Activated T-cell treated with anti-CD3 and anti-CD28 coated beads, Interleukin-2, amount 50 U/mL, for 72 hours (primary cell): ENCODE results near the gene KLHL26. TPM values are rescaled to one million over a fixed set of nuclear protein-coding genes. Genes with fewer than 3 reads are reported as not detected.

Experiments used
- ATAC-seq, 2 donors: fragments of 150-1000 bp; cut with Tn5 transposase; replicated peaks in 1 of 2; 2 replicates each; pipeline ENCODE4 v1.10.0; 2021; ENCODE audit warnings: moderate library complexity in 2 of 2, mild to moderate bottlenecking in 1 of 2
- DNase-seq, 2 donors: peaks; one replicate each; pipeline ENCODE4 v3.0.0; 2021 to 2022; ENCODE audit warnings: mixed read lengths in 1 of 2
- H3K27ac Mint-ChIP-seq: one replicate; pipeline ENCODE4 v1.8.0; 2022; ENCODE audit warnings: mild to moderate bottlenecking, moderate library complexity, mixed read lengths
- H3K27me3 Mint-ChIP-seq: one replicate; pipeline ENCODE4 v1.8.0; 2022; ENCODE audit warnings: low read depth, mixed read lengths
- H3K36me3 Mint-ChIP-seq, 2 donors: one replicate each; pipeline ENCODE4 v1.8.0; 2022; ENCODE audit warnings: mixed read lengths in 2 of 2, mild to moderate bottlenecking in 1 of 2; ENCODE audit not compliant: insufficient read depth in 2 of 2
- H3K4me1 Mint-ChIP-seq: one replicate; pipeline ENCODE4 v1.8.0; 2022; ENCODE audit warnings: low read depth, mixed read lengths
- H3K4me3 Mint-ChIP-seq, 2 donors: one replicate each; pipeline ENCODE4 v1.8.0; 2022; ENCODE audit warnings: mild to moderate bottlenecking in 2 of 2, mixed read lengths in 2 of 2, moderate library complexity in 2 of 2
- H3K9me3 Mint-ChIP-seq, 2 donors: one replicate each; pipeline ENCODE4 v1.8.0; 2022; ENCODE audit warnings: mixed read lengths in 2 of 2
- total RNA-seq, 2 donors: library from RNA; stranded (reverse); gene quantifications; one replicate each; pipeline ENCODE4 v1.2.3, GENCODE V29; 2022

The KLHL26 gene
- total RNA-seq, 2 donors from 2014 or later = 10.1 to 11.1 TPM

DNA sequence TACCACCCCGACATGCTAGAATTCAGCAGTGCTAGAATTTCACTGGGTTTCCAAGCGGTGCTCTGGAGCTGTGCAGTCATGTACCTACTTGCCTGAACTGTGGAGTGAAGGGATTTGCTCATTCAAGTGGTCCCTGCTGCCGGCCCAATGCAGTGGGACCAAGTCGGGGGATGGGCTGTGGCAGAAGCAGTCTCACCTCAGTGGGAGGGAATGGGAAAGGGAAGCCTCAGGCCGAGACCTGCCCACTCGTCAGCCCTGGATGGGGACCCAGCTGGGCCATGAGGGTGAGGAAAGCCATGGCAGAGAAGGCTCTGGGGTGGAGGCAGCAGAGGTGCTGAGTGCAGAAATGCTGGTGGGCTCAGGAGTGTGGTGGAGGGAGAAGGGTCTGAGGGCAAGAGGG lies 14.9 kb downstream of the KLHL26 start:
- H3K36me3 Mint-ChIP-seq = peaks cover 0 to 1% of the 10 kb centered on the region in 2 donors
- H3K27me3 Mint-ChIP-seq = no peaks in the 10 kb centered on the region
- H3K9me3 Mint-ChIP-seq = peaks cover 0 to 3% of the 10 kb centered on the region in 2 donors
- ATAC-seq (no peak), DNase-seq (no peak)
- peaks cover 17% of the 10 kb centered on the region for H3K4me1 Mint-ChIP-seq
- H3K4me3 Mint-ChIP-seq = no peak overlapping the region
- H3K27ac Mint-ChIP-seq = no peak overlapping the region

GRCh38 chr19:18653853-18654252 lies 17.0 kb downstream of the KLHL26 start:
- H3K36me3 Mint-ChIP-seq = peaks cover 0 to 1% of the 10 kb centered on the region in 2 donors
- ATAC-seq (no peak), DNase-seq (no peak)
- H3K4me3 Mint-ChIP-seq = no peak overlapping the region
- H3K27ac Mint-ChIP-seq = no peak overlapping the region
- peaks cover 10% of the 10 kb centered on the region for H3K4me1 Mint-ChIP-seq
- no peaks in the 10 kb centered on the region for H3K27me3 Mint-ChIP-seq
- H3K9me3 Mint-ChIP-seq = peaks cover 0 to 3% of the 10 kb centered on the region in 2 donors

GRCh38 chr19:18654469-18654868 lies 17.6 kb downstream of the KLHL26 start:
- ATAC-seq (no peak), DNase-seq (no peak)
- Mint-ChIP-seq H3K27ac (no peak overlapping the region), H3K27me3 (no peaks in the 10 kb centered on the region), H3K4me3 (no peak overlapping the region), H3K4me1 (peaks cover 5% of the 10 kb centered on the region), H3K36me3 (peaks cover 0 to 1% of the 10 kb centered on the region in 2 donors), H3K9me3 (peaks cover 0 to 3% of the 10 kb centered on the region in 2 donors)

- peaks cover 0 to 1% of the 10 kb centered on the region in 2 donors for H3K36me3 Mint-ChIP-seq
- H3K27ac Mint-ChIP-seq = no peak overlapping the region
- H3K4me1 Mint-ChIP-seq = no peaks in the 10 kb centered on the region
- peaks cover 0 to 3% of the 10 kb centered on the region in 2 donors for H3K9me3 Mint-ChIP-seq
- no peak overlapping the region for H3K4me3 Mint-ChIP-seq
- ATAC-seq (no peak), DNase-seq (no peak)
- no peaks in the 10 kb centered on the region for H3K27me3 Mint-ChIP-seq
Observed at GRCh38 chr19:18655173-18655844, 18.5 kb downstream of the KLHL26 start.

DNA sequence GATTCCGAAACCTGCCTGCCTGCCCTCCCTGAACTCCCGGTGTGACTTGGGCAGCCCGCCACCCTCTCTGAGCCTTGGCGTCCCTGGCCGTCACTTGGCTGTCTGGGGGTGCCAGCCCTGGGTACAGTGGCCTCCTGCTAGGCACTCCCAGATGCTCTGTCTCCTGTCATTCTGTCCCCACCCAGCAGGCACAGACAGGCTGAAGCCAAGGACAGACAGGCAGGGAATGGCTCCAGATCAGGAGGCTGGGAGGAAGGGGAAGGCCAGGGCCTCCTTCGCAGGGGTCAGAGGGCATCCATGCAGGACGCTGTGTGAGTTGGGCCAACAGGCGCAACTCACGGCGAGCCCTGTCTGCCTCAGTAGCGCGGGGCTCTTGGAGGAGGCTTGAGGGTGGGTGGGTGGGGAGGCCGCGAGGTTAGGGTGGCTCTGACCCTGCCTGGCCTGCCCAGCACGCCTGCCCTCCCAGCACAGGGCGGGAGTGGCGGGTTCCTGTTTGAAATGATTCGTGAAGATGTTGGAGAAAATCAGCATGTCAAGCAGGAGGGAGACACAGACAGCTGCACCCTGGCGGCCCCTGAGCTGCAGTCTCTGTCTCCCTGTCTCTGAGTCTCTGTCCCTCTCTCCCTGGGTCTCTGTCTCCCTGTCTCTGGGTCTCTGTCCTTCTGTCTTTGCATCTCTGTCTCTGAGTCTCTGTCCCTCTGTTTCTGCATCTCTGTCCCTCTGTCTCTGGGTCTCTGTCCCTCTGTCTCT lies 19.7 kb downstream of the KLHL26 start:
- peaks cover 0 to 1% of the 10 kb centered on the region in 2 donors for H3K36me3 Mint-ChIP-seq
- H3K9me3 Mint-ChIP-seq = peaks cover 0 to 3% of the 10 kb centered on the region in 2 donors
- ATAC-seq (no peak), DNase-seq (no peak)
- no peak overlapping the region for H3K27ac Mint-ChIP-seq
- no peak overlapping the region for H3K4me3 Mint-ChIP-seq
- H3K4me1 Mint-ChIP-seq = no peaks in the 10 kb centered on the region
- H3K27me3 Mint-ChIP-seq = no peaks in the 10 kb centered on the region

GRCh38 chr19:18657590-18658365 lies 20.9 kb downstream of the KLHL26 start:
- Mint-ChIP-seq H3K27ac (no peak overlapping the region), H3K4me1 (no peaks in the 10 kb centered on the region), H3K4me3 (no peak overlapping the region), H3K36me3 (peaks cover 0 to 1% of the 10 kb centered on the region in 2 donors), H3K9me3 (peaks cover 0 to 3% of the 10 kb centered on the region in 2 donors), H3K27me3 (no peaks in the 10 kb centered on the region)
- no peak for DNase-seq
- ATAC-seq = no peak

DNA sequence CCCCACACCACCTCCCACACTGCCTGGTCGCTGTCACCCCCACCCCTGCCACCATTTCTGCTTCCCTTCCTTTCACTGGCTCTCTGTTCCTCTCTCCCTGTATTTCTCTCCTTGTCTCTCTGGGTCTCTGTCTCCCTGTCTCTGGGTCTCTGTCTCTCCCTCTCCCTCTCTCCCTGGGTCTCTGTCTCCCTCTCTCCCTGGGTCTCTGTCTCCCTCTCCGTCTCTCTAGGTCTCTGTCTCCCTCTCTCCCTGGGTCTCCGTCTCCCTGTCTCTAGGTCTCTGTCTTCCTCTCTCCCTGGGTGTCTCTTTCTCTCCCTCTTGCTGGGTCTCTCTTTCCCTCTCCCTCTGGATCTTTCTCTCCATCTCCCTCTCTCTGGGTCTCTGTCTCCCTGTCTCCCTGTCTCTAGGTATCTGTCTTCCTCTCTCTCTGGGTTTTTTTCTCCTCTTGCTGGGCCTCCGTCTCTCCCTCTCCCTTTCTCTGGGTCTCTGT lies 21.6 kb downstream of the KLHL26 start:
- Mint-ChIP-seq H3K27me3 (no peaks in the 10 kb centered on the region), H3K27ac (no peak overlapping the region), H3K9me3 (peaks cover 0 to 3% of the 10 kb centered on the region in 2 donors), H3K36me3 (peaks cover 0 to 1% of the 10 kb centered on the region in 2 donors), H3K4me1 (peaks cover 4% of the 10 kb centered on the region), H3K4me3 (no peak overlapping the region)
- ATAC-seq (no peak), DNase-seq (no peak)

GRCh38 chr19:18659281-18660050 lies 22.6 kb downstream of the KLHL26 start:
- no peak overlapping the region for H3K4me3 Mint-ChIP-seq
- no peak for ATAC-seq
- H3K9me3 Mint-ChIP-seq = no peaks in the 10 kb centered on the region
- H3K4me1 Mint-ChIP-seq = peaks cover 13% of the 10 kb centered on the region
- H3K27ac Mint-ChIP-seq = no peak overlapping the region
- DNase-seq = no peak
- H3K27me3 Mint-ChIP-seq = no peaks in the 10 kb centered on the region
- no peaks in the 10 kb centered on the region for H3K36me3 Mint-ChIP-seq

GRCh38 chr19:18660051-18660910 lies 23.5 kb downstream of the KLHL26 start:
- Mint-ChIP-seq H3K4me3 (no peak overlapping the region), H3K36me3 (no peaks in the 10 kb centered on the region), H3K9me3 (no peaks in the 10 kb centered on the region), H3K27ac (no peak overlapping the region), H3K27me3 (no peaks in the 10 kb centered on the region), H3K4me1 (peaks cover 13% of the 10 kb centered on the region)
- no peak for DNase-seq
- no peak for ATAC-seq

DNA sequence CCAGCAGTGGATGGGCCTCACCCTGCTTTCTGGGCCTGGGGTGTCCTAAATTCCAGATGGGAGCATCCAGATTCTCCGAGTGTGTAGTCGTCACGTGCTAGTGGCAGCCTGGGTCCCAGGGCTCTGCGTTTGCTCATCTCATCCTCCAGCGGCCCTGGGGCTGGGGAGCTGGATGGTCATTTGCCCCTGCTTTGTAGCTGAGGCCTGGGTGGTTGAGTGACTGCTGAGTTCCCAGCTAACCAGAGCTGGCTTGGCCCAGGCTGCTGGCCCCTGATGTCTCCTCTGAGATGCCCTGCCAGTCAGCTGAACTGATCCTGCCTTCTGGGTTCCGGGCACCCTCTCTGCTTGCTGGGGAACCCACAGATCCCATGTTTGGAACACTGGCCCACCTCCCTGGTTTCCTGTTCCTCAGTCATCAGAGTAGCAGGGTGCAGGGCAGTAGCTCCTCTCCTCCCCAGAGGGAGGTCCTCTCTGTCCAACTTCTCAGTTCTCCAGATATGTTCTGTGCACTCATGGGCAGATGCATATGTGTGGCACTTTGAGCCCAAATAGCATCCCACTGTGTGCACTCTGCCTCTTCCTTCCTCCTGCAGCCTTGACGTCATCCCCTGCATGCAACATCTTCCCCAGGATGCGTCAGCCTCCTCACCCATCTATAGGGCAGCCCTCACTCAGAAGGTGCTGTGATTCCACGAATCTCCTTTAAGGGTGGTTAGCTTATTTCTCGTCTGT lies 24.3 kb downstream of the KLHL26 start:
- H3K4me1 Mint-ChIP-seq = peaks cover 13% of the 10 kb centered on the region
- DNase-seq = no peak
- no peak overlapping the region for H3K27ac Mint-ChIP-seq
- H3K9me3 Mint-ChIP-seq = no peaks in the 10 kb centered on the region
- no peak overlapping the region for H3K4me3 Mint-ChIP-seq
- no peaks in the 10 kb centered on the region for H3K36me3 Mint-ChIP-seq
- no peaks in the 10 kb centered on the region for H3K27me3 Mint-ChIP-seq
- no peak for ATAC-seq

DNA sequence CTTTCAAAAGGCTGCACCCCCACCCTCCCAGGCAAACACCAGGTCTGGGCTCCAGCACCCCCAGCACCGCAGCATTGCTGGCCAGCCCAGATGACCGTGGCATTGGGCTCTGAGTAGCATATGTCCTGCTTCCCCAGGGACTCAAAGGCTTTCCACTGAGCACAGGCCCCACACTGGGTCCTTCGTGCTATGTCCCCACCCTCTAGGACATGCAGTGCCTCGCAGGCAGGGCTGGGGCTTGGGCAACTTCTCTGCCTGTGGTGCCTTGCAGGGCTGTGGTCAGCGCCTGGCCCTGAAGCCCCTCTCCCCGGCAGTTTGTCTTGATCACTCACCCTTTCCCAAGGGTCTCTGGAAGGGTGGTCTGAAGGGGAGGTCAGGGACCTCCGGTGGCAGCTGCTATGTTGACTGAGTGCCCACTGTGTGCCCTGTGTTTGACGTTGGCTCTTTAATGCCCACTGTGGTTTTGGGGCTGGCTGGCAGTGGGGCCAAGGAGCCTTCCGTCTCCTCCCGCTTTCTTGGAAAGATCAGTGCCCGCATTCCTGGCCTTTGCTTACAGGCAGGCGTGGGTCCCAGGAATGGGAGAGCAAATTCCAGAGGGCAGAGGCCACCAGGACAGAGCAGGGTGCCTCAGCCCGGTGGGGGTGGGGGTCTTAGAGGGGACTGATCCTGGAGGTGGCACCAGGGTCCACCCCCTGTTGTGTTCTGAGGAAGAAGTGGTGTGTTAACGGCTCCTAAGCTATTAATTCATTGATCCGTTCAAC lies 26.3 kb downstream of the KLHL26 start:
- Mint-ChIP-seq H3K27ac (no peak overlapping the region), H3K36me3 (no peaks in the 10 kb centered on the region), H3K9me3 (no peaks in the 10 kb centered on the region), H3K4me1 (peaks cover 13% of the 10 kb centered on the region), H3K4me3 (no peak overlapping the region), H3K27me3 (no peaks in the 10 kb centered on the region)
- ATAC-seq (no peak), DNase-seq (no peak)
